ENCODE measurements around the gene EPHB1.

Gene EPHB1

DNA sequence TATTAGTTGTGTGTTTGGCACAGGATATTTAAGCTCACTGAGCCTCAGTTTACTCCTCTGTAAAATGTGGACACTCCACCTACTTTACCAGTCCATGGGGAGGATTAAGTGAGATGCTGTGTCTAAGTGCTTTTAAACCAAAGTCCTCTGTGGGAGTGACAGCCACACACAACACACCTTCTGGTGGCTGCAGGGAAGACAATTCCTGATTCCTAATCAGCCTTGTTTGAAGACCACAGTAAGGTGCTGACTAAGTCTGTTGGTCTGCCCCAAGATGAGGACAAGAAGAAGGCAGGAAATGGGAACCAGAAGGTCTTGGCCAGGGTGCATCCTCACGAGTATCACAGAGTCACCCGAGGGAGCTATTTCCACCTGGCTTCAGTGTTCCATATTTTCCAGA, 52.3 kb downstream of the EPHB1 start:
- Histone ChIP-seq H2BK120ac (ENCODE audit: low read depth, low read length) (no peak overlapping the region), H4K91ac (ENCODE audit: low read depth, low read length, poor library complexity) (no peak overlapping the region), H2BK12ac (ENCODE audit: low read length) (no peak overlapping the region), H3K36me3 (replicated peaks in 1 of 2; ENCODE audit: control insufficient read depth in 2 of 2, insufficient read depth in 2 of 2, low read length in 2 of 2) (no peaks in the 10 kb centered on the region), H2BK15ac (ENCODE audit: low read length) (no peak overlapping the region), H3K4me2 (ENCODE audit: insufficient read depth, low read length, poor library complexity, severe bottlenecking) (no peak overlapping the region), H3K9me3 (replicated peaks in 1 of 2; ENCODE audit: control insufficient read depth in 2 of 2, insufficient read depth in 1 of 2, low read depth in 1 of 2, low read length in 2 of 2) (no peaks in the 10 kb centered on the region), H3K9ac (ENCODE audit: low read depth, low read length, poor library complexity) (no peak overlapping the region), H3K4me3 (ENCODE audit: low read length in 2 of 2) (no peak overlapping the region), H3K14ac (ENCODE audit: low read length) (no peak overlapping the region), H2AK5ac (ENCODE audit: low read depth, low read length) (no peak overlapping the region), H3K27me3 (ENCODE audit: control insufficient read depth in 3 of 3, insufficient read depth in 3 of 3, low read depth in 1 of 3, low read length in 3 of 3) (no peaks in the 10 kb centered on the region), H3K27ac (replicated peaks; ENCODE audit: low read length) (no peak overlapping the region), H3K18ac (ENCODE audit: low read length) (no peak overlapping the region), H3K23ac (ENCODE audit: low read depth, low read length, poor library complexity) (no peak overlapping the region), H2AFZ (ENCODE audit: low read length) (no peak overlapping the region), H3K79me1 (ENCODE audit: low read depth, low read length) (no peaks in the 10 kb centered on the region), H3K4me1 (ENCODE audit: control insufficient read depth in 2 of 2, insufficient read depth in 1 of 2, low read depth in 1 of 2, low read length in 2 of 2) (peaks cover 0 to 2% of the 10 kb centered on the region in 2 donors), H2BK5ac (ENCODE audit: low read length) (no peak overlapping the region), H3K4ac (ENCODE audit: low read length) (no peak overlapping the region), H4K8ac (ENCODE audit: low read depth, low read length) (no peak overlapping the region)
- no CpG with 5 or more reads among the region's 2 CpGs for WGBS, 2 donors (ENCODE audit: extremely low coverage in 2 of 2, insufficient read length in 2 of 2, insufficient replicate concordance in 1 of 2)
- DNase-seq (ENCODE audit: low spot score), result no peak

DNA sequence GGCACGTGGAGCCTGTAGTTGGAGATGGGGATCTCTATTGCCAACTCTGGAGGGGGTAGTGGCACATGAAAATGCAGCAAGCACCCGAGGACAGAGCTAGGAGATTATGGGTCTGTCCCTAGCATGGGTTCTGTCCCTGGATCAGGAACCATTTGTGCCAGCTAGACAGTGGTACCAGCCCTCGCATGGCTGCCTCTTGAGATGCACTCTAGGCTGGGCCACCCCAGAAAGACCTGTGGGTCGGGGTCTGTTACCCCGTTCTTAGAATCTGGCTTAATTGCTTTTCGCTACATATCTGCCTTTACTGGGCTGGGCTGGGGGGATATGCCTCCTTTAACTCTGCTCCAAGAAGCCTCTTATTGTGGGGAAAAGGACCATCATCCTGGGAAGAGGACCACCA, 54.5 kb downstream of the EPHB1 start:
- H3K36me3 ChIP-seq (replicated peaks in 1 of 2; ENCODE audit: control insufficient read depth in 2 of 2, insufficient read depth in 2 of 2, low read length in 2 of 2), result no peaks in the 10 kb centered on the region
- no peak overlapping the region for H4K91ac ChIP-seq (ENCODE audit: low read depth, low read length, poor library complexity)
- H3K9ac ChIP-seq (ENCODE audit: low read depth, low read length, poor library complexity), result no peak overlapping the region
- H2BK12ac ChIP-seq (ENCODE audit: low read length), result no peak overlapping the region
- peaks cover 2% of the 10 kb centered on the region for H3K79me1 ChIP-seq (ENCODE audit: low read depth, low read length)
- no peak overlapping the region for H3K14ac ChIP-seq (ENCODE audit: low read length)
- no peak overlapping the region for H2AFZ ChIP-seq (ENCODE audit: low read length)
- no peak overlapping the region for H3K4me2 ChIP-seq (ENCODE audit: insufficient read depth, low read length, poor library complexity, severe bottlenecking)
- DNase-seq (ENCODE audit: low spot score), result no peak
- no peak overlapping the region for H3K27ac ChIP-seq (replicated peaks; ENCODE audit: low read length)
- no peak overlapping the region for H2BK120ac ChIP-seq (ENCODE audit: low read depth, low read length)
- H3K4me1 ChIP-seq (ENCODE audit: control insufficient read depth in 2 of 2, insufficient read depth in 1 of 2, low read depth in 1 of 2, low read length in 2 of 2), result peaks cover 0 to 2% of the 10 kb centered on the region in 2 donors
- no peak overlapping the region for H3K18ac ChIP-seq (ENCODE audit: low read length)
- no peaks in the 10 kb centered on the region for H3K9me3 ChIP-seq (replicated peaks in 1 of 2; ENCODE audit: control insufficient read depth in 2 of 2, insufficient read depth in 1 of 2, low read depth in 1 of 2, low read length in 2 of 2)
- no peak overlapping the region for H2AK5ac ChIP-seq (ENCODE audit: low read depth, low read length)
- H3K23ac ChIP-seq (ENCODE audit: low read depth, low read length, poor library complexity), result no peak overlapping the region
- H2BK15ac ChIP-seq (ENCODE audit: low read length), result no peak overlapping the region
- no peak overlapping the region for H3K4me3 ChIP-seq (ENCODE audit: low read length in 2 of 2)
- no peak overlapping the region for H3K4ac ChIP-seq (ENCODE audit: low read length)
- H4K8ac ChIP-seq (ENCODE audit: low read depth, low read length), result no peak overlapping the region
- WGBS, 2 donors (ENCODE audit: extremely low coverage in 2 of 2, insufficient read length in 2 of 2, insufficient replicate concordance in 1 of 2), result no CpG with 5 or more reads among the region's 6 CpGs
- H3K27me3 ChIP-seq (ENCODE audit: control insufficient read depth in 3 of 3, insufficient read depth in 3 of 3, low read depth in 1 of 3, low read length in 3 of 3), result no peaks in the 10 kb centered on the region
- H2BK5ac ChIP-seq (ENCODE audit: low read length), result no peak overlapping the region

- no peak for DNase-seq (ENCODE audit: low spot score)
- Histone ChIP-seq H3K27me3 (ENCODE audit: control insufficient read depth in 3 of 3, insufficient read depth in 3 of 3, low read depth in 1 of 3, low read length in 3 of 3) (no peaks in the 10 kb centered on the region), H4K8ac (ENCODE audit: low read depth, low read length) (no peak overlapping the region), H3K79me1 (ENCODE audit: low read depth, low read length) (peaks cover 2% of the 10 kb centered on the region), H3K18ac (ENCODE audit: low read length) (no peak overlapping the region), H3K9me3 (replicated peaks in 1 of 2; ENCODE audit: control insufficient read depth in 2 of 2, insufficient read depth in 1 of 2, low read depth in 1 of 2, low read length in 2 of 2) (no peaks in the 10 kb centered on the region), H2BK120ac (ENCODE audit: low read depth, low read length) (no peak overlapping the region), H2BK15ac (ENCODE audit: low read length) (no peak overlapping the region), H3K9ac (ENCODE audit: low read depth, low read length, poor library complexity) (no peak overlapping the region), H2BK12ac (ENCODE audit: low read length) (no peak overlapping the region), H3K36me3 (replicated peaks in 1 of 2; ENCODE audit: control insufficient read depth in 2 of 2, insufficient read depth in 2 of 2, low read length in 2 of 2) (no peaks in the 10 kb centered on the region), H2AK5ac (ENCODE audit: low read depth, low read length) (no peak overlapping the region), H2AFZ (ENCODE audit: low read length) (no peak overlapping the region), H3K4me3 (ENCODE audit: low read length in 2 of 2) (no peak overlapping the region), H3K14ac (ENCODE audit: low read length) (no peak overlapping the region), H3K4me2 (ENCODE audit: insufficient read depth, low read length, poor library complexity, severe bottlenecking) (no peak overlapping the region), H3K4ac (ENCODE audit: low read length) (no peak overlapping the region), H3K4me1 (ENCODE audit: control insufficient read depth in 2 of 2, insufficient read depth in 1 of 2, low read depth in 1 of 2, low read length in 2 of 2) (peaks cover 0 to 2% of the 10 kb centered on the region in 2 donors), H3K27ac (replicated peaks; ENCODE audit: low read length) (no peak overlapping the region), H2BK5ac (ENCODE audit: low read length) (no peak overlapping the region), H4K91ac (ENCODE audit: low read depth, low read length, poor library complexity) (no peak overlapping the region), H3K23ac (ENCODE audit: low read depth, low read length, poor library complexity) (no peak overlapping the region)
- WGBS, 2 donors (ENCODE audit: extremely low coverage in 2 of 2, insufficient read length in 2 of 2, insufficient replicate concordance in 1 of 2), result no CpG with 5 or more reads among the region's 3 CpGs
Measured at GRCh38 chr3:134850761-134851160, 55.7 kb downstream of the EPHB1 start.

GRCh38 chr3:134852132-134852531, 57.1 kb downstream of the EPHB1 start:
- Histone ChIP-seq H3K36me3 (replicated peaks in 1 of 2; ENCODE audit: control insufficient read depth in 2 of 2, insufficient read depth in 2 of 2, low read length in 2 of 2) (no peaks in the 10 kb centered on the region), H2BK120ac (ENCODE audit: low read depth, low read length) (no peak overlapping the region), H3K23ac (ENCODE audit: low read depth, low read length, poor library complexity) (no peak overlapping the region), H3K4me2 (ENCODE audit: insufficient read depth, low read length, poor library complexity, severe bottlenecking) (no peak overlapping the region), H3K9ac (ENCODE audit: low read depth, low read length, poor library complexity) (no peak overlapping the region), H2AFZ (ENCODE audit: low read length) (no peak overlapping the region), H2BK12ac (ENCODE audit: low read length) (no peak overlapping the region), H4K91ac (ENCODE audit: low read depth, low read length, poor library complexity) (no peak overlapping the region), H2AK5ac (ENCODE audit: low read depth, low read length) (no peak overlapping the region), H3K4ac (ENCODE audit: low read length) (no peak overlapping the region), H3K14ac (ENCODE audit: low read length) (no peak overlapping the region), H3K4me1 (ENCODE audit: control insufficient read depth in 2 of 2, insufficient read depth in 1 of 2, low read depth in 1 of 2, low read length in 2 of 2) (no peaks in the 10 kb centered on the region), H2BK5ac (ENCODE audit: low read length) (no peak overlapping the region), H3K4me3 (ENCODE audit: low read length in 2 of 2) (no peak overlapping the region), H2BK15ac (ENCODE audit: low read length) (no peak overlapping the region), H3K79me1 (ENCODE audit: low read depth, low read length) (peaks cover 2% of the 10 kb centered on the region), H3K27ac (replicated peaks; ENCODE audit: low read length) (no peak overlapping the region), H3K9me3 (replicated peaks in 1 of 2; ENCODE audit: control insufficient read depth in 2 of 2, insufficient read depth in 1 of 2, low read depth in 1 of 2, low read length in 2 of 2) (no peaks in the 10 kb centered on the region), H3K27me3 (ENCODE audit: control insufficient read depth in 3 of 3, insufficient read depth in 3 of 3, low read depth in 1 of 3, low read length in 3 of 3) (no peaks in the 10 kb centered on the region), H4K8ac (ENCODE audit: low read depth, low read length) (no peak overlapping the region), H3K18ac (ENCODE audit: low read length) (no peak overlapping the region)
- DNase-seq (ENCODE audit: low spot score), result no peak
- whole genome bisulfite sequencing, 2 donors (ENCODE audit: extremely low coverage in 2 of 2, insufficient read length in 2 of 2, insufficient replicate concordance in 1 of 2), result no CpG with 5 or more reads among the region's 4 CpGs
